Measurements from ENCODE around the gene ABCA1. TPM values are rescaled to one million over a fixed set of nuclear protein-coding genes. Genes with fewer than 3 reads are reported as not detected.

The ABCA1 gene
- total RNA-seq, 6 experiments from 2014 or later, result 45.8 to 107 (median 61.4) TPM

- ATAC-seq, result no peak
- H3K4me1 ChIP-seq, result peaks cover 0 to 88% (median 21%) of the 10 kb centered on the region in 4 donors
- TF ChIP-seq POLR2A (IDR thresholded peaks at IDR 0.05), result no peak
- no peaks in the 10 kb centered on the region for H3K27me3 ChIP-seq
- DNase-seq, result no peak
- WGBS (ENCODE audit: insufficient coverage, low coverage, low lambda C conversion rate, missing lambda C conversion rate), result 71% methylated on average over 1 of the region's 1 CpG
- intact Hi-C loops (cut with DNase I), result no loop called here
- H3K27ac ChIP-seq, result no peak overlapping the region
- no peaks in the 10 kb centered on the region for H3K9me3 ChIP-seq
- H3K4me3 ChIP-seq, result no peak overlapping the region
- H3K36me3 ChIP-seq, result peaks cover 0 to 27% (median 0%) of the 10 kb centered on the region in 4 donors
Measured at GRCh38 chr9:104896131-104896530, 31.8 kb downstream of the ABCA1 start.

DNA sequence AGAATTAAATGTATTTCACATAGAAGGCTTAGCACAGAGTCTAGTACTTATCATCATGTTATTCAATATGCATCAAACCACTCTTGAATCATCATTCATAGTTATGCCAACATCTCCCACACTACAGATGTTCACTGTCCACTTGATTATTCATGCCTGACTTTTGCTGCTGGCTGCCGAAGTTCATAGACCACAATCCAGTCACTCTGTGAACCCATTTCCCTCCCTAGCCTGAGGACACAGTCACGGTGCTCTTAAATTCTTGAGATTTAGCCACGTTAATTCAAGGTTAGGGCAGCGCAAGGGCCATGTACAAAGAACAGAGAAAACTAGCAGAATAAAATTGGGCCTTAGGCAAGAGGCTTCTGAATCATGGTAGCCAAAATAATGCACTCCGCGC lies 32.4 kb downstream of the ABCA1 start:
- Histone ChIP-seq H3K4me1 (peaks cover 0 to 87% (median 20%) of the 10 kb centered on the region in 4 donors), H3K36me3 (peaks cover 0 to 27% (median 0%) of the 10 kb centered on the region in 4 donors), H3K4me3 (no peak overlapping the region), H3K27ac (no peak overlapping the region), H3K9me3 (no peaks in the 10 kb centered on the region), H3K27me3 (no peaks in the 10 kb centered on the region)
- TF ChIP-seq, protein P1, sequence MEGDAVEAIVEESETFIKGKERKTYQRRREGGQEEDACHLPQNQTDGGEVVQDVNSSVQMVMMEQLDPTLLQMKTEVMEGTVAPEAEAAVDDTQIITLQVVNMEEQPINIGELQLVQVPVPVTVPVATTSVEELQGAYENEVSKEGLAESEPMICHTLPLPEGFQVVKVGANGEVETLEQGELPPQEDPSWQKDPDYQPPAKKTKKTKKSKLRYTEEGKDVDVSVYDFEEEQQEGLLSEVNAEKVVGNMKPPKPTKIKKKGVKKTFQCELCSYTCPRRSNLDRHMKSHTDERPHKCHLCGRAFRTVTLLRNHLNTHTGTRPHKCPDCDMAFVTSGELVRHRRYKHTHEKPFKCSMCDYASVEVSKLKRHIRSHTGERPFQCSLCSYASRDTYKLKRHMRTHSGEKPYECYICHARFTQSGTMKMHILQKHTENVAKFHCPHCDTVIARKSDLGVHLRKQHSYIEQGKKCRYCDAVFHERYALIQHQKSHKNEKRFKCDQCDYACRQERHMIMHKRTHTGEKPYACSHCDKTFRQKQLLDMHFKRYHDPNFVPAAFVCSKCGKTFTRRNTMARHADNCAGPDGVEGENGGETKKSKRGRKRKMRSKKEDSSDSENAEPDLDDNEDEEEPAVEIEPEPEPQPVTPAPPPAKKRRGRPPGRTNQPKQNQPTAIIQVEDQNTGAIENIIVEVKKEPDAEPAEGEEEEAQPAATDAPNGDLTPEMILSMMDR (IDR thresholded peaks at IDR 0.05), result no peak
- TF ChIP-seq POLR2A (IDR thresholded peaks at IDR 0.05), result no peak
- DNase-seq (no peak), ATAC-seq (no peak)
- intact Hi-C loops (cut with DNase I), result no loop called here
- WGBS (ENCODE audit: insufficient coverage, low coverage, low lambda C conversion rate, missing lambda C conversion rate), result 72% methylated on average over 6 of the region's 6 CpGs

- H3K9me3 ChIP-seq, result no peaks in the 10 kb centered on the region
- ATAC-seq, result no peak
- WGBS (ENCODE audit: insufficient coverage, low coverage, low lambda C conversion rate, missing lambda C conversion rate), result 72% methylated on average over 1 of the region's 1 CpG
- no peaks in the 10 kb centered on the region for H3K27me3 ChIP-seq
- H3K27ac ChIP-seq, result no peak overlapping the region
- no peak overlapping the region for H3K4me3 ChIP-seq
- peaks cover 0 to 26% (median 11%) of the 10 kb centered on the region in 4 donors for H3K36me3 ChIP-seq
- intact Hi-C loops (cut with DNase I), result no loop called here
- DNase-seq, result no peak
- TF ChIP-seq POLR2A (IDR thresholded peaks at IDR 0.05), result no peak
- TF ChIP-seq, protein P1 (IDR thresholded peaks at IDR 0.05), result no peak
- peaks cover 0 to 85% (median 20%) of the 10 kb centered on the region in 4 donors for H3K4me1 ChIP-seq
Measured at GRCh38 chr9:104892701-104893100, 35.3 kb downstream of the ABCA1 start.

- H3K27ac ChIP-seq, result peak overlapping the region; percentile 17 to 49 (median 19)
- TF ChIP-seq, protein P1 (IDR thresholded peaks at IDR 0.05), result no peak
- no peak for TF ChIP-seq POLR2A (IDR thresholded peaks at IDR 0.05)
- no peaks in the 10 kb centered on the region for H3K27me3 ChIP-seq
- H3K4me3 ChIP-seq, result no peak overlapping the region
- DNase-seq (no peak), ATAC-seq (peak in 1 of 4 donors; percentile 4)
- peaks cover 0 to 81% (median 30%) of the 10 kb centered on the region in 4 donors for H3K4me1 ChIP-seq
- intact Hi-C loops (cut with DNase I), result no loop called here
- 40% methylated on average over 9 of the region's 9 CpGs for WGBS (ENCODE audit: insufficient coverage, low coverage, low lambda C conversion rate, missing lambda C conversion rate)
- no peaks in the 10 kb centered on the region for H3K9me3 ChIP-seq
- peaks cover 0 to 33% (median 16%) of the 10 kb centered on the region in 4 donors for H3K36me3 ChIP-seq
Measured at GRCh38 chr9:104890433-104890770, 37.6 kb downstream of the ABCA1 start.

GRCh38 chr9:104885818-104886709 lies 41.9 kb downstream of the ABCA1 start:
- Histone ChIP-seq H3K4me1 (peaks cover 0 to 53% (median 26%) of the 10 kb centered on the region in 4 donors), H3K27ac (peak overlapping the region in 1 of 3 donors; percentile 63), H3K27me3 (no peaks in the 10 kb centered on the region), H3K4me3 (no peak overlapping the region), H3K36me3 (peaks cover 0 to 69% (median 40%) of the 10 kb centered on the region in 4 donors), H3K9me3 (no peaks in the 10 kb centered on the region)
- WGBS (ENCODE audit: insufficient coverage, low coverage, low lambda C conversion rate, missing lambda C conversion rate), result 68% methylated on average over 3 of the region's 3 CpGs
- TF ChIP-seq, protein P1 (IDR thresholded peaks at IDR 0.05), result no peak
- no peak for TF ChIP-seq POLR2A (IDR thresholded peaks at IDR 0.05)
- DNase-seq (peak in 1 of 3 donors; percentile 62), ATAC-seq (peak; percentile 55 to 66 (median 65))
- intact Hi-C loops (cut with DNase I), result no loop called here

All from right lobe of liver (tissue), 6 donors.